ENCODE results near the gene SDK1.

GRCh38 chr7:3762146-3762831 is 461.2 kb downstream of the SDK1 start:
- TF ChIP-seq CTCF (IDR thresholded peaks at IDR 0.05) (no peak), POLR2A (IDR thresholded peaks at IDR 0.05) (no peak)
